Stimulated activated CD4-positive, alpha-beta T cell treated with anti-CD3 and anti-CD28 coated beads, Interleukin-12 subunit alpha, Interleukin-12 subunit beta, amount 100 ng/mL, for 4 hours (primary cell): Measurements from ENCODE around the gene UNC13C.

Experiments used
- DNase-seq: peaks from one replicate; pipeline ENCODE4 v3.0.0-alpha.2; 2020

Gene UNC13C

DNA sequence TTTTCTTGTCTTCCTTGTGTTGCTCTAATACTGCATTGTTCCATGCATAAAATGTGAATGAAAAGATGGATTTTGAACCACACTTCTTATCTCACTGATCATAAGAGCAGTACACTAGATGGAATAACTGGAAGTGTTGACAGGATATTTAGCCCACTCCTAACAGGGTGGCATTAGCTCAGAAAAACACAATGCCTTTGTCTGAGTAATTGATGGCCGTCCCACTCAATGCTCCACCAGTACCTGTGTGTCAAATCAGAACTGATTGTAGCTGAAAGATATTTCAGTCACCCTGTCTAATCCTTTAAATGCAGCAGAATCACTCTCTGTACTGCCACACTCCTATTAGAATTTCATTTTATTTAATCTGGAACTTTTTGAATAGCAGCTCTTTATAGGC is 526.5 kb downstream of the UNC13C start:
- no peak for DNase-seq

DNA sequence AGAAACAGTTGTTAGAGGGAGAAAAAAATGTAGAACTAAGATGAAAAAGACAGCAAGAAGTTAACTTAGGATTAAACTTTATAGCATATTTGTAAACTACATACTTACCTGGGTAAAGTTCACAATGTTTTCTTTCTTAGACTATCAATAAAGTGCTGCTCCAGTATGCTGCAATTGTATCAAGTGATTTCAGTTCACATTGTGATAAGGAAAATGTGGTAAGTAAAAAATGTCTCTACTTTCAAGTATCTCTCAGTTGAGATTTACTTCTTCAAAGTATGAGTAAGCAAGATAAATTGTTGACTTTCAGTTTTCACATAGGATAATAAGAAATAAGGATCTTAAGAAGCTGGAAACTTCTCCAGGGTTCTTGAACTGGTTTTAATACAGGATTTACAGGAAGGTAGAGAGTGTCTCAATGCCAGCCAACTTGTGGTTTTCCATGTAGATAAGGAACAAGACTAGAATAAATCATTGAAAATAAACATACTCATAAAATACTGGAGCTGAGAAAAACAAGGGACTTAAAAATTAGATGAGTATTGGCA is 528.8 kb downstream of the UNC13C start:
- DNase-seq = no peak

DNA sequence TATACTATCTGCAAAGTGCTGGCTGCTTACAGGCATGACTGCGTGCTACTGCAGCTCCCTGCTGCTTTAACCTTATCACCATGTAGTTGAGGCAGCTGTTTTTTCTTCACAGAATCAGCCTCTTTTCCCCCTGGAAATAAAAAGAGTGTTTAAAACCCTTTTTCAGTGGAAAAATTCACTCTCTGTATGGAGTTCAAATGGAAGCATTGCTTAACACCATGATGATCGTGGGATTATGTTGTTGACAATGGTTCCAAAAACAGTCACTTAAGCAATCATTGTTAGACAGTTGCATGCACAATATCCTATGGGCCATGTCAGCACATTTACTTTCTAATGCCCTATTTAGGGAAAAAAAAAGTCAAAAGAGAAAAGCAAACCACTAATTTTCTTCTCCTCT is 536.4 kb downstream of the UNC13C start:
- DNase-seq = no peak

DNA sequence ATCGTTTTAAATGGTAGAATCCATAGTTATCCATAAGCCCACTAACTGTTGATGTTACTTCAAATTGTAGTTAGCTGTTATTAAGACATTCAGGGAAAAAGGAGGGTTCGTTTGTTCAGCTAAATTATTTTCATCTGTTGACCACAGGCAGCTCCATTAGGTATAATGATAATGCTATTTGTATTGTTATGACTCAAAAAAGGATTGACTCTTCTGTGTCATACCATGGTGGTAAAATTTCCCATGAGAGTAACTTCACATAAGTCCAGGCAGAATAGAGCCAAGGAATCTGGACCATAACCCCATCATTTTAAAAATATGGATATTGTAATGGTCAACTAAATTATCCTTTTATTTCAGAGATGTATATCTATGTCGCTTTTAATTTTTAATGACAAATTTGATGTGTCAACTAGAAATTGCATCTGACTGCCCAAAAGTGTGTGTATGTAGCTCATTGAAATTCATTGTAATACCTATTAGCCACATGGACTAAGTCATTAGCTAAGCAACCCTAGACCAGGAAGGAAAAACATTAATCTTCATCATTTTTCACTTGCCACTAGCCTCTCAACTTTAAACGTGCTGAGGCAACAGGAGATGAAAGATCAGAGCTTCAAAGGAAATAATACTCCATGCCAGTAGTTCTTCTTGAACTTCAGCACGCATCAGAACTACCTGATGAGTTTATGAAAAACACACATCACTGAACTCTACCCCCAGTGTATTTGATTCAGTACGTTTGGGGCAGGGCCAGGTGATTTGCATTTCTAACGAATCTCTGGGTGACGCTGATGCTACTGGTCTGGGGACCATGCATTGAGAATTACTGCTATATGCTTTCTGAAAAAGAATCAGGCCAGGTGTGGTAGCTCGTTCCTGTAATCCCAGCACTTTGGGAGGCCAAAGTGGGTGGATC is 537.7 kb downstream of the UNC13C start:
- no peak for DNase-seq

DNA sequence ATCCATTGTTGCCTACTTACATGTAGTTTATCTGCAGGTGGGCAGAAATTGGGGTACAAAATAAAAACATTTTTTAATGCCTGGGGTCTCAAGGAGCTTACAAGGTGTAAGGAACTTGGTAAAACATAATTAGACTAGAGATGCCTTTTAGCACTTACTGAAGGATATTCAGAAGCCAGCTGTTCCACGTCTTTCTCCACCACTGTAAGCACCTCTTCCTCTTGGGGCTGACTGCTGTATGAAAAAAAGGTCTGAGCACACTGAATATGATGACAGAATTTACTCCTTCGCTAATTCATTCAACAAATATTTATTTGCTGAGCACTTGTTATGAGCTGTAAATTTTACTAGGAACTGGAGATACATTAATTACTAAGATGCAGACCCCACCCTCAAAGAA is 539.1 kb downstream of the UNC13C start:
- DNase-seq = no peak

DNA sequence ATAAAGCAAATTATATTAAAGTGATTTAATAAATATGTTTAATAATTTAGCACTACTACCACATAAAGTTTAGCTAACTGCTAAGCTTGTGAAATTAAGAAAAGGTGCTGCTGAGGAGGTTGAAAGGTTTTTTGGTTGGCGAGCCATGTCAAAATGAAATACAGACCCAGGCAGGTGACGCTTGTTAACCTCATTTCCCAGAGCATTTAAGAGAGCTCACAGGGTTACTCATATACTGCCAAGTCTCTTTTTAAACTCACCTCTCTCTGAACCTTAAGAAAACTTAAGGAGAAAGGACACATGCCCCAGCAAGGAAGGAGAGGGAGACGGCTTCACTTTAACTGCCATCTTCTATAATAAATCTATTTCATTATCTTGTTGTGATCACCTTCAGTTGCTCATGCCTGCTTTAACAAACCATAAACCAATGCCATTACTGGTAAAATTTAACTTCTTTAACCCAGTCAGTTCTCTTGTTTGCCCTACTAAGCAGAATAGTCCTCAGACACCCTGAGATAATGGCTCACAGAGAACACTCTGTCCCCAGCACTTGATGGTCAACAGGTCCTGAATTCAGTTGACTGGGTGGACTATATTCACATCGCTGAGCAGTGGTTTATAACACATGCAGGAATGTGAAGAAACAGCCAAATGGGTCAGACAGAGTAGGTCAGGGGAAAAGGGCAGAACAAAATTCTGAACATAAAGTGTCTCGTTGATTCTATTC is 540.1 kb downstream of the UNC13C start:
- DNase-seq = no peak

DNA sequence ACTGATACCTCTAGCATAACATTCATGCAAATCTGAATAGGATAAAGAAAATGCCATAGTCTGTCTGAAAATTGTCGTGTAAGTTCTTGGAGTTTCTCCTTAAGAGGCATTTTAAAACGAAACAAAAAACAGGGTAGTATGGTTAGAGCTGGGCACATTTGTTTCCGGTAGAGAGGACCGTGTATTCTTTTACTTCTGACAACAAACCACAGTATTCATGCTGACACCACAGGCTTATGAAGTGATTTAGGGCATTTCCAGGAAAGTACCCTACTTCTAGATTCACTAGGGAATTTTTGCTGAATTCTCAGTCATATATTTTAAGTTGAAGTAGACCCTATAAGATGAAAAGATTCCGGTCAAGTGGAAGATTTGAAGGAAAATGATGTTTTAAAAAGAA is 541.3 kb downstream of the UNC13C start:
- DNase-seq = no peak

DNA sequence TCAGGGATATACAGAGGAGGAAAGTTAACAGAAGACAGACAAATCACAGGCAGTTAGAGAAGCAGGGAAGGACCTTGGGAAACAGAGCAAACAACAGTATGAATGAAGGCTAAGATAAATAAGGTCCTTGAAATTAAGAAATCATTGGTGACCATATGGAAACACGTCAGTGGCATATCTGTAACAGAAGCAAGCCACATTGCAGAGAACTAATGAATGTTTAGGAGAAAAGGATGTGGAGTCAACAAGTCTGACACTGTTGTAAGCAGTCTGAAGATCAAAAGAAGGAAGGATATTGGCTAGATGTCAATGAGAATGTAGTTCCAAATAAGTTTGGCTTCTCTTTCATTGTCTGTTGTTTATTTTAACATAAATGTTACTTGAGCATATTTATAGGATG is 542.4 kb downstream of the UNC13C start:
- DNase-seq = no peak

DNA sequence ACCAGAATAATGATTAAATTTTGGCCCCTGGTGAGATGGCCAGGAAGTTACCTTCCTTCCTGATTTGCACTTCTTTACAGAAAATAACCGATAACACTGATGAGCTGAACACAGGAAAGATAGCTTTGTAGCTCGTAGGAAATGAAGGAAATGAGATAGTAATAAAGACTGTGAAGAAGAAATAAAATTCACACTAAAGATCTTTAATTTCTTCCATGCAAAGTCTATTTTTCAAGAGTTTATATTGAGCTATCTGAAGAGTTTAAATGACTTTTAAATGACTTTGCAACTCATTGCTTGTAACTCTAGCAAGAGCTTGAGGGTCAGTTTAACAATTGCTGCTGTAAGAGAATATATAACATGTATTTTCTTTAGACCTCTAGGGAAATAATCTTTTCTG is 543.0 kb downstream of the UNC13C start:
- no peak for DNase-seq

DNA sequence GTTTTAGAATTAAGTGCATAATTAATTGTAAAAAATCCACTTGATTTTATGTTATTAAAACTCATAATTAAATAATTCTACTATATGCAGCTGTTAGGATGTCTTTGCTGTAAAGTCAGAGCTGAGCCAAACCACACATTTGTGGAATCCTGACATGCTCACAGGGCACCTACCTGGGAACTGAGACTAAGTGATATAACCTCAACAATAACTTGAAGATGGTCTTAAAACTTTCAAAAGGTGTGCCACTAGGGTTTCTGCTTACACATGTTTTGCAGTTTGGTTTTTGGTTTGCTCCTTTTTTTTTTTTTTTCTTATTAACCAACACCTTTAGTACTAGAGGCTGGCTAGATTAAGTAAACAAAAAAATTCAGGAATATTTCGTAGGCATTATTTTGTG is 549.8 kb downstream of the UNC13C start:
- no peak for DNase-seq

DNA sequence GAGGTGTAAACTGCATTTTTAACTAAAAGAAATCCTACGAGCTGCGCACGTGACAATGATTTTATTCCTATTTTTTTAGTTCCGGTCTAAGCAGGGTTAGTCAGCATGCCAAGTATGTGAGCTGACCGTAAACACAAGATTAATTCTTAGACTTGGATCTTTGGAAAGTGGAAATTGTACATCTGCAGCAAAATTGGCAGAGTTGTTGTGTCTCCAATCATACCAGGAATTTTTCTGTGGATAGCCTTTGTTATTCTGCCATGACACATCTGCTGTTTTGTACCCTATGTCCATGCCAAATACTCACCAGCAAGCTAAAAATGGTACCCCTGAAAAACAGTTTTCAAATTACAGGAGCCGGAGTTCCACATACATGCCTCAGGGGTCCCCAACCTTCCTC is 562.5 kb downstream of the UNC13C start:
- no peak for DNase-seq

DNA sequence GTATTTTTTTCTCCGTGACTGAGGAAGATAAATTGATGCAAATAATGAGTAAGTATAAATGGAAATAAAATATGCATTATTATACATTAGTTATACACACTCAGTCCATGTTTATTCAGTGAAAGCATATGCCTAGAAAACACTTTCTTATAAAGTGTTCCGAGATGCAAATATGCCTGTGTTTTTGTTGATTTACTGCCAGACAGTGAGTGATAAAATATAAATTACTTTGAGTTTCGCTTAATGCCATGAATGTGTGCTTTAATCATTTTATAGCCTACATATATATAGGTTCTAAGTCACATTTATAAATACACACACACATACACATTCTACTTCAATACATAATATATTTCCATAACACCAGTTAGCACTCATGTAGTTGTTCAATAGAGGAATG is 569.2 kb downstream of the UNC13C start:
- no peak for DNase-seq

DNA sequence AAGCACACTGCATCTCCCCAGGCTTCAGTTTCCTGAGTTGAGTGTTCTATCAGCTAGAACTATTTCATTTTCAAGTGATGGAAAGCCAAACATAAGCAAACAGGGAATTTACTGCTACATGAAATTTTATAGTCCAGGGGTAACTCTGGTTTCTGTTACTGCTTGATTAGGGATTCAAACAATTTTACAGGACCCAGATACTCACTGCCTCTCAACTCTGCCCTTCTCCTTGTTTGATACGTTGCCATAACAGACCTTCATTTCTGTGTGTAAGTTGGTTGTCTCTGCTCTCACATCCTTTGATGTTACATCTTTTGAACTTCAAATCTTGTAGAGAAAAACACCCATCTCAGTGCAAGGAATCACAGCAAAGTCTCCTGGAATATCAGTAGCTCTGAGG is 572.7 kb downstream of the UNC13C start:
- no peak for DNase-seq

DNA sequence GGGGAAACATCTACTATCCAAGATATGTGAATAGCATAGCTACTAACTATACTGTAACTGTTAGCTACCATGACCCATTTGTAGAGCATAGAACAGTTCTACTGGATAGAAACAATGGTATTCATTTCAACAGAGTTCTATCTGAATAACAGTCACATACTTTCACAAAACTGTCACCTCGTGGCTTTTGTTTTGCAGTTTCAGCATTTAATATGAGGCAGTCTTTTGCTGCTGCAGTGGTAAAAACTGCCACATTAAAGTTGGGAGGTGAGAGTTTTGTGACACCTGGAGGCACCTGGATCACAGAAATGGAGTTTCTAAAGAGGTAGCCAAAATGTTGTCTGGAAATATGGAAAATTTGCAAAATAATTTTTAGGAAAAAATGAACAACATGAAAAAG is 578.0 kb downstream of the UNC13C start:
- no peak for DNase-seq

DNA sequence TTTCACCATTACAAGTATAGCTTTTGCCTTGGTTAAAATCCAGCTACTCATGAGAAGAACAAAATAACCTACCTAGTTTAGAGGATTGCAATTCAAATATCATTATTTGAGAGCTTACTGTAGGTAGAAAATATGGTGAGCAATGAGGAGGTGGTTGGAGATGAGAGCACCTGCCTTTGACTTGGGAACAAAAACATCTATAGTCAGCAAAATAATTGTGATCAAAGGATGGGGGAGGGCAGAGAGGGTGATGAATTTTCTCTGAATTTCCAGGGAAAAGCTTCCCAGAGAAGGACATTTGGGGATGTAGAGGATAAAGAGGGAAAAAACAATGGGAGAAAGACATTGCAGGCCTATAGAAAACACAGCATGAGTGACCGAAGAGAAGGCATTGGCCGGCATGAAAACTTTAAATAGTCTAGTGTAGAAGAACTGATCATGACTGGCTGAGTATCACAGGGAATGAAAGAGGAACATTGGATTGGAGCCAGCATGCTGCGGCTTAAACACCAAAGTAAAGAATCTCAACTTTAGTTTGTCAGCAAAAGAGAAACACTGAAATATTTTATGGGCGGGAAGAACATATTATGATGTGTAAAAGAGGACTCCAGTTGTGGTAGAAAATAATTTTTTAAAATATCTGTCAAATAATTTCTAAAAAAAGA is 581.3 kb downstream of the UNC13C start:
- DNase-seq = no peak

DNA sequence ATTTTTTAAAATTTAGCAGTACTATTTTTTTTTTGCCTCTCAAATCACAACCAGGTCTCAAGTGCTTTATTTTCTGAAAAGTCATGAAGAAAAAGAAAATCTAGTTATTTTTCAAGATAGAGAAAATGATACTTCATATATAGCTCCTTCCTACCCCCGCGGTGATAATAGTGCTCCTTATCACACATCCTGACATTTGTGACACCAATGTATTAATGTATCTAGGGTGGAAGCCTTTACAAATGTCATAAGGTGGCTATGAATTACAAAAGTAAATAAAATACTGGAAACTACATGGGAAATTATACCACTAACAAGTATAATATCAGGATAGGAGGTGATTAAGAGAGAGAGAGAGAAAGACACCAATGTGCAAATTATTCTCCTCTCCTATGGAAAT is 582.2 kb downstream of the UNC13C start:
- no peak for DNase-seq

DNA sequence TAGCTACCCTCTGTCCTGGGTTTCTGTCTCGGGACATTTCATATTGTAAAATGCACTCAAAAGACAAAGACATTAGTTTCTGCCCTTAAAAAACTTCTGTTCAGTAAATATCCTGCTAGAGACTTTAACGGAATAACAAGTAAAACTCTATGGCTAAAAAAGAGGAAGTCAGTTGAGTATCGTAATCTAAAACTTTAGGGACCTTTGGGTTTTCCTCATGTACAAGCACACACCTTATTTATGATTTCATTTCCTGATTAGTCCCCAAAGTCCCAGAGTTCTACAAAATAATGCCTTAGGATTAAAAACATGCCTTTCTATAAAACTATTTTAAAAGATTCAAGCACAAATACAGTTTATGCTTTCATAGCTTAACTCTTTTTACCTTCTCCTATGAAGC is 585.9 kb downstream of the UNC13C start:
- no peak for DNase-seq

DNA sequence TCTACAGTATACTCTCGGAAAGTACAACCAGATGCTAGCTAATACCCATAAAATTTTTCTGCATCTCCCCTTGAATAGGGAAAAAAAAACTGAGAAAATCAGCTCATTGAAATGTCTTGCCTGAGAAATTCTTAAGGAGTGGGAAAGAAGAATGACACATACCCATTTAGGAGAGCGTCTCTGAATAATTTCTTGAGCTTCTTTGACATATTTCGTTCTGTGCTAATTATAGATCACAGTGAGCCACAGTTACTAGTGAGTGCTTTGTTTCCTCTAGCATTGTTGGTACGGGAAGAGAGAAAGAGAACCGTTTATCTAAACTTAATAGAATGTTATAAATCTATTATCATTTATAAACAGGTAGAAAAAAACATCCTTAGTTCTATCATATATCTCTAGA is 588.4 kb downstream of the UNC13C start:
- DNase-seq = no peak

DNA sequence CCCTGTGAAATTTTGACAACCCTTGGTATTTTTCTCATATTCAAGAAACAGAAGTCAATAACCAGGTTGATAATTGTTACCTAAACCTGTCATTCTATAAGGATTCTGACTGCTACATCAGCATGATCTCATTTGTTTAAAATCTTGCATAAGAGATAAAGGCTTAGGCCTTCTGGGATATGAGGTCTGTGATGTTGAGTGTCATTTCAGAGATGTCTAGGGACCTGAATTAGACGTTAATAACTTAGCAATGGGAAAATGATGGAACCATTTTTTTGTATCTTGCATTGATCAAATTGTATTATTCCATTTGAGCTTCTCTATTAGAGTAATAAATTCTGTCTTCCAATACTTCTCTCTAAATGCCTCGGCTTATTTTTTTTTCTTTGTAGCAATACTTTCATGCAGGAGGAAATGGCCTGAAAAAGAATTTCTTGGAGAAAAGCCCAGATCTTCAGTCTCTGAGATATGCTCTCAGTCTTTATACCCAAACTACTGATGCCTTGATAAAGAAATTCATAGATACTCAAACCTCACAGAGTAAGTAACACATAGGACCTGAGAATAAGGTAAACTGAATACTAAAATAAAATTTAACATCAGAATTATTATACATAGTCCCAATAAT is 589.3 kb downstream of the UNC13C start:
- no peak for DNase-seq

DNA sequence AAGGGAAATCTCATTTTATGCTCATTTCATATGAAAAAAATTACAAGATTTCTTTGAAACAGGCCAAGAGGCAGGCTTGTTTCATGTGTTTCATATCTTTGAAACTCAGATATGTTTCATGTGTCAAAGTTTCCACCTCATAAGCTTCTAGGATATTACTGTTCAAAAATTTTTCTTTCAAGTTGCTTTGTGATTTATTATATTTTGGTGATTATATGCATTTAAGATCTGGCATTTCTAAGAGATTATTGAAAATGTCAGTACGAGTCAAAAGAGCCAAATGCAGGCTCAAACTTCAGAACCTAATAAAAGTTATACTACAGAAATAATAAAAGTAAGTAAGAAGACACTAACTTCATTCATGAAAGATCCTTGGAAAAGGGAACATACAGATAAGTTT is 590.1 kb downstream of the UNC13C start:
- DNase-seq = no peak

DNA sequence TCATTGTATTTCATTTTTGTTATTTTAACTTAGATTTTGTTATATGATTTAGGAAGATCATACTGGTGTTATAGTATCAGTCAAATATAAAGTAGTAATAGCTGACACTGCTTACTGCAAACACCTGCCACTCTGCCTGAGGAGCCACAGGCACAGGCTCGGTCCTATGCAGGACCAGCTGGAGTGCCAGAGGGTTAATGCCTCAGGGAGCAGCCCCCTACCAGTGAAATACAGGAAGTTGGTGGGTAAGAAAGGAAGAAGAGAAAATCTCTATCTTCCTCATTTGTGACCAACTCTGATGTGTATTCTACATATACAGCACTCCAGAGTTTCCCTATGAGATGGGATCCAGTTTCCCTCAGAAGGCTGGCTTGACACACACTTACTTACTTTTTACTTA is 593.3 kb downstream of the UNC13C start:
- no peak for DNase-seq

DNA sequence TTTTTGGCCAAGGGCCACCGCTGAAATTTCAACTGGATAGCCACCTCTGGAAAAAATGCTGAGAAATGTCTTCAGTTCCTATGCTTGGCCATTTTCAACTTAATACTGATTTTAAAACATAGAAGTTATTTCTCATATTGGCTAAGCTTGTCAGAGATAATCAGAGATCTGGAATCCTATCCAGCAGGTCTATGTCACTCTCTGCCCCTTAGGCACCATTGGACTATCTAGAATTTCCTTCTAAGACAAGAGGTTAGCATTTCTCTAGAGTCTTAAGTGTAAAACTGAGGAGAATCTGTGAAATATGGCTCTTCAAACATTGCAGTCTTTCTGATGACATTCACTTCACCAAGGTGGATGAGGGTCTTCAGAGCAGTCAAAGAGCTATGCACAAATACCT is 597.3 kb downstream of the UNC13C start:
- no peak for DNase-seq

DNA sequence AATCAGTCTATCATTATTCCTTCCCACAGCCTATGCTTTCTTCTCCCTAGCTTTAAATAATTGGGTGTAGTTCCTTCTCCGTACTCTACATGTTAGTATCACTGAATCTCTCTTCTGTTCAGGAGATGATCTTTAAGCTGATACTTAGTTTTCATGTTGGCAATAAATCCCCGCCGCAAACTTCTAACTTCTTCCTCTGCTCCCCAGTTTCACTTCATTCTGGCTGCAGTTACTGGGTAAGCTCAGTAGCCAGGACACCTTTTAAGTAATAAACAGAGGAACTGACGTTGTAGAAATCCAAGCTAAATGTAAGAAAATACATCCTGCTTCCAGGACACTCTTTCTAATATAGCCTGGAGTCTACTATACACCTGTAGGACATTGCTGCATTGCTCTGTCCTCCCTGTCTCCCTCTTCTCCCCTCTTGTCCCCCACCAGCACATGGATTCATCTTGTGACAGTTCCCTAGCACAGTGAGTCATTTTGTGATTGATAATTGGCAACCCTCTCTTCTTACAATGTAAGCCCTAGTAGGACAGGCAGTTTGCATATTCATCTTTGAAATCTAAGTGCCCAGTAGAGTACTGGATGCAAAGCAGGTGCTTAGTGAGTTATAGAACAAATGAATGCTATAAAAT is 598.2 kb downstream of the UNC13C start:
- no peak for DNase-seq
